HCT116 (cell line): ENCODE measurements around the gene RNPEP. TPM values are rescaled to one million over a fixed set of nuclear protein-coding genes. Genes with fewer than 3 reads are reported as not detected.

Experiments
- ATAC-seq: fragments of 200-7000 bp; cut with Tn5 transposase; 2 replicates; pipeline ENCODE4 v1.9.1; 2020; ENCODE audit warnings: mild to moderate bottlenecking, moderate library complexity
- BruUV-seq: library from RNA; stranded (reverse); fragments of 400-500 nt; replicated peaks from 2 replicates; lab custom pipeline; 2021; lab: Mats Ljungman, UMichigan
- CTCF ChIA-PET: fragments of 300-600 bp; sonication (Branson Sonifier 250); formaldehyde crosslinking; loops from one replicate; lab custom pipeline; 2021; ENCODE audit warnings: antibody characterized with exemption; lab: Charles Lee
- POLR2A ChIA-PET: fragments of 300-600, 350-600 bp; sonication (Branson Sonifier 250); formaldehyde crosslinking; loops from one replicate; lab custom pipeline; 2021; ENCODE audit warnings: antibody characterized with exemption; lab: Charles Lee
- RAD21 ChIA-PET, 2 experiments: fragments of 300-600 bp; sonication (Branson Sonifier 250); formaldehyde crosslinking; loops; one replicate each; lab custom pipeline; 2023; ENCODE audit warnings: low total read pairs in 2 of 2; ENCODE audit not compliant: uncharacterized antibody in 2 of 2, unreplicated experiment in 2 of 2, low non-redundant PET in 1 of 2; lab: Charles Lee
- DNase-seq: peaks from one replicate; pipeline ENCODE4 v3.0.0-alpha.2; 2010; ENCODE audit warnings: low read depth, low spot score
- H2AFZ ChIP-seq: fragments of 200-600 bp; shearing (Covaris generic), sonication (generic); 2 replicates; pipeline ENCODE4 v1.6.1; 2017; ENCODE audit warnings: low read depth, mixed run types, mixed read lengths, antibody characterized with exemption, low read length; ENCODE audit not compliant: poor library complexity, severe bottlenecking
- H3K27ac ChIP-seq: 2 replicates; pipeline ENCODE4 v1.5.1; 2012; ENCODE audit warnings: low read depth, low read length
- H3K27me3 ChIP-seq: fragments of 200-600 bp; sonication (generic); 2 replicates; pipeline ENCODE4 v1.6.1; 2016; ENCODE audit warnings: mixed run types, low read length, mixed read lengths; ENCODE audit not compliant: insufficient read depth
- H3K36me3 ChIP-seq, 2 experiments: fragments of 200-500 bp in 1 of 2; fragments of 200-600 bp in 1 of 2; sonication (Bioruptor generic) in 1 of 2; sonication (generic) in 1 of 2; 2 replicates each; pipeline versions ENCODE4 v1.5.1 to v1.6.1; 2014 to 2016; ENCODE audit warnings: low read length in 2 of 2, inconsistent platforms in 1 of 2, mixed read lengths in 1 of 2, mixed run types in 1 of 2; ENCODE audit not compliant: insufficient read depth in 2 of 2, control insufficient read depth in 1 of 2
- H3K4me1 ChIP-seq, 2 experiments: fragments of 200-600 bp in 1 of 2; sonication (generic) in 1 of 2; 2 replicates each; pipeline versions ENCODE4 v1.5.1 to v1.6.1; 2012 to 2017; ENCODE audit warnings: low read length in 2 of 2, inconsistent platforms in 1 of 2, mild to moderate bottlenecking in 1 of 2, mixed read lengths in 1 of 2, mixed run types in 1 of 2, moderate library complexity in 1 of 2; ENCODE audit not compliant: insufficient read depth in 2 of 2, control insufficient read depth in 1 of 2
- H3K4me2 ChIP-seq: fragments of 200-600 bp; sonication (generic); 2 replicates; pipeline ENCODE4 v1.6.1; 2017; ENCODE audit warnings: mixed run types, low read length, mixed read lengths
- H3K4me3 ChIP-seq, 2 experiments: fragments of 200-600 bp in 1 of 2; sonication (generic) in 1 of 2; replicated peaks in 1 of 2; 2 replicates each; pipeline ENCODE4 v1.5.1; 2011 to 2016; ENCODE audit warnings: low read length in 2 of 2, control low read depth in 1 of 2, low read depth in 1 of 2, mild to moderate bottlenecking in 1 of 2, mixed read lengths in 1 of 2, mixed run types in 1 of 2
- H3K79me2 ChIP-seq: fragments of 200-600 bp; sonication (generic); 2 replicates; pipeline ENCODE4 v1.6.1; 2017; ENCODE audit warnings: mild to moderate bottlenecking, mixed run types, low read length, moderate library complexity, mixed read lengths; ENCODE audit not compliant: insufficient read depth
- H3K9ac ChIP-seq: fragments of 200-600 bp; sonication (generic); 2 replicates; pipeline ENCODE4 v1.6.1; 2016; ENCODE audit warnings: low read length, mixed read lengths
- H3K9me2 ChIP-seq: fragments of 200-600 bp; sonication (generic), shearing (Covaris generic); 2 replicates; pipeline ENCODE4 v1.6.1; 2017; ENCODE audit warnings: mixed run types, mild to moderate bottlenecking, moderate library complexity; ENCODE audit not compliant: insufficient read depth
- H3K9me3 ChIP-seq, 2 experiments: fragments of 200-500 bp in 1 of 2; fragments of 200-600 bp in 1 of 2; sonication (Bioruptor generic) in 1 of 2; sonication (generic) in 1 of 2; 2 replicates each; pipeline ENCODE4 v1.6.1; 2014 to 2017; ENCODE audit warnings: low read length in 2 of 2, mixed read lengths in 2 of 2, inconsistent platforms in 1 of 2, low read depth in 1 of 2, mild to moderate bottlenecking in 1 of 2, mixed run types in 1 of 2, moderate library complexity in 1 of 2; ENCODE audit not compliant: control insufficient read depth in 1 of 2, insufficient read depth in 1 of 2
- H4K20me1 ChIP-seq: fragments of 200-600 bp; sonication (generic), shearing (Covaris generic); 2 replicates; pipeline ENCODE4 v1.6.1; 2017; ENCODE audit warnings: mixed run types, mild to moderate bottlenecking, moderate library complexity; ENCODE audit not compliant: insufficient read depth
- CBX3 ChIP-seq: IDR thresholded peaks from 2 replicates; pipeline ENCODE4 v1.6.1; 2012; ENCODE audit warnings: low read depth
- EZH2 ChIP-seq: fragments of 200-600 bp; sonication (generic); IDR thresholded peaks from 2 replicates; pipeline ENCODE4 v1.6.1; 2017; ENCODE audit warnings: antibody characterized with exemption, mixed run types
- EZH2phosphoT487 ChIP-seq: fragments of 200-600 bp; IDR thresholded peaks from 2 replicates; pipeline ENCODE4 v1.6.1; 2018; ENCODE audit warnings: antibody characterized with exemption, borderline replicate concordance
- FOSL1 ChIP-seq: IDR thresholded peaks from 2 replicates; pipeline ENCODE4 v1.6.1; 2012; ENCODE audit warnings: low read depth
- POLR2A ChIP-seq: IDR thresholded peaks from 2 replicates; pipeline ENCODE4 v1.7.0; 2011; ENCODE audit warnings: borderline replicate concordance; ENCODE audit not compliant: insufficient read depth, insufficient read length; ENCODE audit errors: extremely low read depth
- RAD21 ChIP-seq: IDR thresholded peaks from 2 replicates; pipeline ENCODE4 v1.6.1; 2012; ENCODE audit warnings: low read depth, mild to moderate bottlenecking
- SRF ChIP-seq: IDR thresholded peaks from 2 replicates; pipeline ENCODE4 v1.6.1; 2012; ENCODE audit warnings: low read depth
- TCF7L2 ChIP-seq: IDR thresholded peaks from 2 replicates; pipeline ENCODE4 v1.7.0; 2011; ENCODE audit warnings: borderline replicate concordance, inconsistent platforms; ENCODE audit not compliant: insufficient read depth, insufficient read length; ENCODE audit errors: extremely low read depth
- YY1 ChIP-seq: IDR thresholded peaks from 2 replicates; pipeline ENCODE4 v1.6.1; 2011; ENCODE audit warnings: low read length, low read depth, moderate library complexity, mild to moderate bottlenecking; ENCODE audit not compliant: insufficient replicate concordance; ENCODE audit errors: extremely low read depth
- intact Hi-C: fragments of 100-400 bp; cut with micrococcal nuclease; formaldehyde crosslinking; loops from 2 replicates; pipeline ENCODE4 v1.10.0; 2022
- total RNA-seq: library from RNA; stranded (reverse); gene quantifications from one replicate; pipeline ENCODE4 v1.2.1, GENCODE V29; 2021; ENCODE audit not compliant: unreplicated experiment
- TF ChIP-seq, protein P1 (sequence below): IDR thresholded peaks from 2 replicates; pipeline ENCODE4 v1.6.1; 2012; ENCODE audit warnings: low read depth
- TF ChIP-seq, protein P2 (sequence below): IDR thresholded peaks from 2 replicates; pipeline ENCODE4 v1.6.1; 2012
- TF ChIP-seq, protein P3 (sequence below): IDR thresholded peaks from 2 replicates; pipeline ENCODE4 v1.6.1; 2011; ENCODE audit warnings: mild to moderate bottlenecking, low read length, moderate library complexity; ENCODE audit not compliant: insufficient replicate concordance; ENCODE audit errors: extremely low read depth

RNPEP gene
- total RNA-seq, 1 experiment from 2014 or later: 85.9 TPM

DNA sequence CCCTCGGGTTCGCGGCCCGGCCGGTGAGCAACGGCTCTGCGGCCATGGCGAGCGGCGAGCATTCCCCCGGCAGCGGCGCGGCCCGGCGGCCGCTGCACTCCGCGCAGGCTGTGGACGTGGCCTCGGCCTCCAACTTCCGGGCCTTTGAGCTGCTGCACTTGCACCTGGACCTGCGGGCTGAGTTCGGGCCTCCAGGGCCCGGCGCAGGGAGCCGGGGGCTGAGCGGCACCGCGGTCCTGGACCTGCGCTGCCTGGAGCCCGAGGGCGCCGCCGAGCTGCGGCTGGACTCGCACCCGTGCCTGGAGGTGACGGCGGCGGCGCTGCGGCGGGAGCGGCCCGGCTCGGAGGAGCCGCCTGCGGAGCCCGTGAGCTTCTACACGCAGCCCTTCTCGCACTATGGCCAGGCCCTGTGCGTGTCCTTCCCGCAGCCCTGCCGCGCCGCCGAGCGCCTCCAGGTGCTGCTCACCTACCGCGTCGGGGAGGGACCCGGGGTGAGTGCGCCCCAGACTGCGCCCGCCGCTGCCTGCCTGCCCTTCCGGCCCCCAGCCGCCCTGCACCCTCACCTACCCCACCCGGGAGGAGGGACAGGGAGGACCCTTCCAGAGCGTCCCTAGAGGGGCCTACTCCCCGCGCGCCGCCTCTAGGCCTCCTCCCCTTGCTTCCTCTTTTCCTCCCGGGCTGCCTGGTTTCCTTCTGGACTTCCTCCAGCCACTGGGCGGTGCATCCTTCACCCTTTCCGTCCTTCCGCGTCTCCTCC, at the start of gene RNPEP (continued):
- TF ChIP-seq, protein P1, sequence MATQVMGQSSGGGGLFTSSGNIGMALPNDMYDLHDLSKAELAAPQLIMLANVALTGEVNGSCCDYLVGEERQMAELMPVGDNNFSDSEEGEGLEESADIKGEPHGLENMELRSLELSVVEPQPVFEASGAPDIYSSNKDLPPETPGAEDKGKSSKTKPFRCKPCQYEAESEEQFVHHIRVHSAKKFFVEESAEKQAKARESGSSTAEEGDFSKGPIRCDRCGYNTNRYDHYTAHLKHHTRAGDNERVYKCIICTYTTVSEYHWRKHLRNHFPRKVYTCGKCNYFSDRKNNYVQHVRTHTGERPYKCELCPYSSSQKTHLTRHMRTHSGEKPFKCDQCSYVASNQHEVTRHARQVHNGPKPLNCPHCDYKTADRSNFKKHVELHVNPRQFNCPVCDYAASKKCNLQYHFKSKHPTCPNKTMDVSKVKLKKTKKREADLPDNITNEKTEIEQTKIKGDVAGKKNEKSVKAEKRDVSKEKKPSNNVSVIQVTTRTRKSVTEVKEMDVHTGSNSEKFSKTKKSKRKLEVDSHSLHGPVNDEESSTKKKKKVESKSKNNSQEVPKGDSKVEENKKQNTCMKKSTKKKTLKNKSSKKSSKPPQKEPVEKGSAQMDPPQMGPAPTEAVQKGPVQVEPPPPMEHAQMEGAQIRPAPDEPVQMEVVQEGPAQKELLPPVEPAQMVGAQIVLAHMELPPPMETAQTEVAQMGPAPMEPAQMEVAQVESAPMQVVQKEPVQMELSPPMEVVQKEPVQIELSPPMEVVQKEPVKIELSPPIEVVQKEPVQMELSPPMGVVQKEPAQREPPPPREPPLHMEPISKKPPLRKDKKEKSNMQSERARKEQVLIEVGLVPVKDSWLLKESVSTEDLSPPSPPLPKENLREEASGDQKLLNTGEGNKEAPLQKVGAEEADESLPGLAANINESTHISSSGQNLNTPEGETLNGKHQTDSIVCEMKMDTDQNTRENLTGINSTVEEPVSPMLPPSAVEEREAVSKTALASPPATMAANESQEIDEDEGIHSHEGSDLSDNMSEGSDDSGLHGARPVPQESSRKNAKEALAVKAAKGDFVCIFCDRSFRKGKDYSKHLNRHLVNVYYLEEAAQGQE: no peak
- TF ChIP-seq, protein P2, sequence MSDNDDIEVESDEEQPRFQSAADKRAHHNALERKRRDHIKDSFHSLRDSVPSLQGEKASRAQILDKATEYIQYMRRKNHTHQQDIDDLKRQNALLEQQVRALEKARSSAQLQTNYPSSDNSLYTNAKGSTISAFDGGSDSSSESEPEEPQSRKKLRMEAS: peak; percentile 51

- Histone ChIP-seq H3K4me3 (no peak overlapping the region), H3K4me1 (peaks cover 0 to 10% of the 10 kb centered on the region in 2 experiments; a peak in 2 of 4 replicates), H3K9ac (no peak overlapping the region), H3K9me3 (no peaks in the 10 kb centered on the region), H4K20me1 (no peaks in the 10 kb centered on the region), H3K79me2 (no peaks in the 10 kb centered on the region), H3K4me2 (no peak overlapping the region), H3K36me3 (no peaks in the 10 kb centered on the region), H3K27ac (no peak overlapping the region), H3K27me3 (no peaks in the 10 kb centered on the region), H3K9me2 (no peaks in the 10 kb centered on the region), H2AFZ (no peak overlapping the region)
- BruUV-seq: no TSS peak
- ChIA-PET CTCF (no interaction called here), POLR2A (no interaction called here), RAD21 (no interaction called here)
- ATAC-seq: no peak
- no peak for TF ChIP-seq SRF
- TF ChIP-seq CBX3: no peak
- TF ChIP-seq, protein P1: no peak
- no peak for TF ChIP-seq TCF7L2
- no peak for TF ChIP-seq YY1
- TF ChIP-seq POLR2A: no peak
- TF ChIP-seq EZH2phosphoT487: no peak
- no peak for TF ChIP-seq FOSL1
- TF ChIP-seq EZH2: no peak
- TF ChIP-seq RAD21: no peak
- TF ChIP-seq, protein P3, sequence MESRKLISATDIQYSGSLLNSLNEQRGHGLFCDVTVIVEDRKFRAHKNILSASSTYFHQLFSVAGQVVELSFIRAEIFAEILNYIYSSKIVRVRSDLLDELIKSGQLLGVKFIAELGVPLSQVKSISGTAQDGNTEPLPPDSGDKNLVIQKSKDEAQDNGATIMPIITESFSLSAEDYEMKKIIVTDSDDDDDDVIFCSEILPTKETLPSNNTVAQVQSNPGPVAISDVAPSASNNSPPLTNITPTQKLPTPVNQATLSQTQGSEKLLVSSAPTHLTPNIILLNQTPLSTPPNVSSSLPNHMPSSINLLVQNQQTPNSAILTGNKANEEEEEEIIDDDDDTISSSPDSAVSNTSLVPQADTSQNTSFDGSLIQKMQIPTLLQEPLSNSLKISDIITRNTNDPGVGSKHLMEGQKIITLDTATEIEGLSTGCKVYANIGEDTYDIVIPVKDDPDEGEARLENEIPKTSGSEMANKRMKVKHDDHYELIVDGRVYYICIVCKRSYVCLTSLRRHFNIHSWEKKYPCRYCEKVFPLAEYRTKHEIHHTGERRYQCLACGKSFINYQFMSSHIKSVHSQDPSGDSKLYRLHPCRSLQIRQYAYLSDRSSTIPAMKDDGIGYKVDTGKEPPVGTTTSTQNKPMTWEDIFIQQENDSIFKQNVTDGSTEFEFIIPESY: no peak
- intact Hi-C loops: no loop called here
- DNase-seq: no peak
Observed at GRCh38 chr1:201933840-201934430, 48.5 kb upstream of the RNPEP start.
